ENCODE measurements around the gene CACNA1B.

- TF ChIP-seq EP300 (IDR thresholded peaks at IDR 0.05; ENCODE audit: borderline replicate concordance), result no peak
- no peak for TF ChIP-seq EGR1 (IDR thresholded peaks at IDR 0.05)
- no peak for TF ChIP-seq CREB1 (IDR thresholded peaks at IDR 0.05; ENCODE audit: low read depth)
- TF ChIP-seq MAX (IDR thresholded peaks at IDR 0.05), result no peak
- TF ChIP-seq TCF12 (IDR thresholded peaks at IDR 0.05; ENCODE audit: low read depth), result no peak
- no peak for TF ChIP-seq REST (IDR thresholded peaks at IDR 0.05; ENCODE audit: low read depth)
- TF ChIP-seq NFIC (IDR thresholded peaks at IDR 0.05), result no peak
- no peak for TF ChIP-seq ZBTB7A (IDR thresholded peaks at IDR 0.05; ENCODE audit: low read depth)
- TF ChIP-seq TAF1 (IDR thresholded peaks at IDR 0.05; ENCODE audit: low read depth), result no peak
- TF ChIP-seq RAD21 (IDR thresholded peaks at IDR 0.05; ENCODE audit: low read depth), result no peak
- no peak for TF ChIP-seq USF1 (IDR thresholded peaks at IDR 0.05)
- no peak for TF ChIP-seq FOXM1 (IDR thresholded peaks at IDR 0.05; ENCODE audit: borderline replicate concordance, low read depth)
- no peak for TF ChIP-seq YY1 (IDR thresholded peaks at IDR 0.05; ENCODE audit: low read depth)
- TF ChIP-seq TEAD4 (IDR thresholded peaks at IDR 0.05), result no peak
These were observed 222.4 kb downstream of the CACNA1B start for GRCh38 chr9:138099803-138100598.

Measured in Ishikawa (cell line).